ENCODE results near the gene SFT2D3.

SFT2D3 gene

GRCh38 chr2:127683056-127683455 lies 18.2 kb upstream of the SFT2D3 start:
- DNase-seq, result no peak

DNA sequence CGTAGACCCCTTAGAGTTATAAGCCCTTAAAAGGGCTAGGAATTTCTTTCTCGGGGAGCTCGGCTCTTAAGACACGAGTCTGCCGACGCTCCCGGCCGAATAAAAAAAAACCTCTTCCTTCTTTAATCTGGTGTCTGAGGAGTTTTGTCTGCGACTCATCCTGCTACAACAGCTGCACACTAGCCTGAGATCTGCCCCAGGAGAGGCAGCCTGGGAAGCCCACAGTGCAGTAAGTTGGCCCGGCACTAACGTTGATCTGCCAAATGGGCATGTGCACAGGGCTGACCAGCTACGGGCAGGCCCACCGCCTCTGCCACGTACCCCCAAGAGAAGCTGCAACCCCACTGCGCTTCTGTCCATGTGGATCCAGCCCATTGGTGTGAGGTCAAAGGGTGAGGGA lies 17.5 kb upstream of the SFT2D3 start:
- no peak for DNase-seq

- DNase-seq, result no peak
Measured at GRCh38 chr2:127685410-127686080, 15.8 kb upstream of the SFT2D3 start.

- DNase-seq, result no peak
Measured at GRCh38 chr2:127688405-127688804, 12.9 kb upstream of the SFT2D3 start.

DNA sequence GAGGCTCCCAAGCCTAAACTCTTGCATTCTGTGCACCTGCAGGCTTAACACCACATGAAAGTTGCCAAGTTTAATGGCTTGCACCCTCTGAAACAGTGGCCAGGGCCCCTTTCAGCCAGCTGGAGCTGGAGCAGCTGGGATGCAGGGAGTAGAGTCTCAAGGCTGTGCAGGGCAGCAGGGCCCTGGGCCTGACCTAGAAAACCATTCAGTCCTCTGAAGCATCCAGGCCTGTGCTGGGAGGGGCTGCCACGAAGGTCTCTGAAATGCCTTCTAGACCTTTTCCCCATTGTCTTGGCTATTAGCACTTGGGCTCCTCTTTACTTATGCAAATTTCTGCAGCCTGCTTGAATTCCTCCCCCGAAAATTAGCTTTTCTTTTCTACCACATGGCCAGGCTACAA lies 10.6 kb upstream of the SFT2D3 start:
- no peak for DNase-seq

DNA sequence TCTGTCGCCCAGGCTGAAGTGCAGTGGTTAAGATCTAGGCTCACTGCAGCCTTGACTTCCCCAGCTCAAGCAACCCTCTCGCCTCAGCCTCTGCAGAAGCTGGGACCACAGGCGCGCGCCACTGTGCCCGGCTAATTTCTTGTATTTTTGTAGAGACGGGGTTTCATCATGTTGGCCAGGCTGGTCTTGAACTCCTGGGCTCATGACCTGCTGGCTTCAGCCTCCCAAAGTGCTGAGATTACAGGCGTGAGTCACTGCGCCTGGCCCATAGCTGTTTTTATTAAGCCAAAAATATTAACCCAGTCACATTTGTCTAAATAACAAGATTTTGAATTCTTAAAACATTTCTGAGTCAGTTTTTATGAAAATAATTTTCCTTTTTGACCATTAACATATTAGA lies 6.3 kb upstream of the SFT2D3 start:
- no peak for DNase-seq

GRCh38 chr2:127695491-127696472 lies 5.5 kb upstream of the SFT2D3 start:
- peak; percentile 74 for DNase-seq

DNA sequence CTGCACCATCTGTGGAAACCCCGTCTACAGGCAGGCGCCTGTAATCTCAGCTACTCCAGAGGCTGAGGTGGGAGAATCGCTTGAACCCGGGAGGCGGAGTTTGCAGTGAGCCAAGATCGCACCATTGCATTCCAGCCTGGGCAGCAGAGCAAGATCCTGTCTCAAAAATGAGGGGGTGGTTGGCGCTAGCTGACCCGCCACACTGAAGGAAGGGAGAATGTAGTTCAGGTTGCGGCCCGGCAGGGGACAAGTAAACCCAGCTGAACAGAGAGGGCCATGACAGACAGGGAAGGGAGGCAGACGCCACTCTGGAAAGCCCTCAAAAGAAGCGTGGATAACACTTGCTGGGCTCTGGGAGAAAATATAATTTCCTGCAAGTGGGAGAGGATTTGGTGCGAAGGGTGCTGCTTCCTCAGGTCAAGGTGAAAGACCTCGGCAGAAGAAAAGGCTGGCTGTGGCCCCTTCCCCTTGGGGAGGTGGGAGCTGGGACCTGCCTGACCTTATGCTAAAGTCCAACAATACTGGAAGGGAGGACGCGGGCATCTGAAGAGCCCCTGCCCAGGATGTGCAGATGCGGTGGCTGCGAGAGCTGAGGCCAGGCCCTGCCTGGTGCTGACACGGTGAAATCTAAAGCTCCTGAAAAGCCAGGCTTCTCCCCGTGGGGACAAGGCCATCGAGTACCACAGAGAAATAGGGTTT lies 3.7 kb upstream of the SFT2D3 start:
- no peak for DNase-seq

DNA sequence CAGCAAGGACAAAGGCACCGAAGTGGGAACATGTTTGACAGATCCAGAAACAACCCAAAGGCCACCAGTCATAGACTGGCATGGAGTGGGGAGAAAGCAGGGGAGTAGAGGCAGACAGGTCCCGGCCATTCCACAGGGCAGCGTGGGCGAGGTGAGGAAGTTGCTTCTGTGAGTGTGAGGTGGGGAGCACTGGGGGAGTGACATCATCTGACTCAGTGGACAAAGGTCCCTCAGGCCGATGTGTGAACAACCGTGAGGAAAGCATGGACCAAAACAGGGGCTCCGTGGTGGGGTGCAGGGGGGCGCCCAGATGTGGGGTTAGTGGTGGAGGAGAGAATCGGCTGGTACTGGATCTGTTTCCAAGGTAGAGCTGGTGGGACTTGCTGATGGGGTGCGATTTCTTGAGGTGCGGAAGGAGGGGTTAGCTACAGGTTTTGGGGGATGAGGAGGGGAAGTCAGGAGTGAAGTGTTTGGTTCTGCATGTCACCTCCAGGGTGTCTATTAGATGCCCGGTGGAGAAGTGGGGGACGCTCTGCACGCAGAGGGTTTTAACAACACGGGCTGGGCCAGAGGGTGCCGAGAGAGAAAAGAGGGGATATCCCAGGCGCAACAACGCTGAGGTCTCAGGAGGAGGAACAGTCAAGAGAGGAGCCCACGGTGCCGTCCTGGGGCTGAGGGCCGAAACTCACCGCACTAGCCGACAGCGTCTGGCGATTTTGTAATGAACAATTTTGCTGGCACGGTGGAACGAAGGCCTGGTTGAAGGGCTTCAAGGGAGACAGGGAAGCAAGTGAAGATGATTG lies 2.5 kb upstream of the SFT2D3 start:
- DNase-seq, result no peak

DNA sequence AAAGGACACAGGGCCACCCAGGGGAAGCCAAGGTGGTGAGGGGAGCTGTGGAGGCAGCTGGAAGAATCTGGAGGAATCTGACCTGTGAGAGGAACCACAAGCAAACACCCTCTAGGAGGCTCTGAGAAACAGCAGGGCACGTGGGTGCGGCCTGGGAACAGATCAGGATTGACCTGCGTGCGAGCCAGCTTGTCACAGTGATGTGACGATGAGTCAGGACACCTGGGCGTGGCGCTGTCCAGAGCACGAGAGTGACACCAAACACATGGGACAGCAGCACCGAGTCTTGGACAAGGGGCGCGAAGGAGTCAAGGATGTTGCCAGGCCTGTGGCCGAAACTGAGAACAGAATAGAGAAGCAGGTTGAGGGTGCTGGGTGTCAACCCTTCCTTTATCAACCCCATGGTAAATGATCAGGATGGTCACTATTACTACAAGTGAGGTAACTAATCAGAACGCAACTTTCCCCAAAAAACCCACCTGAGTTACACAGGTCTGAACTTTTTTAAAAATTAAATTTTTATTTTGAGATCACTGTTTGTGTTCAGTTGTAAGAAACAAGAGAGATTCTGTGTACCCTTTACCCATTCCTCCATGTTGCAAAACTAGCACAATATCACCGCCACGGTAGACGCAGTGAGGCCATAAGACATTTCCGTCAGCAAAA lies 637 bp upstream of the SFT2D3 start:
- peak; percentile 28 for DNase-seq

DNA sequence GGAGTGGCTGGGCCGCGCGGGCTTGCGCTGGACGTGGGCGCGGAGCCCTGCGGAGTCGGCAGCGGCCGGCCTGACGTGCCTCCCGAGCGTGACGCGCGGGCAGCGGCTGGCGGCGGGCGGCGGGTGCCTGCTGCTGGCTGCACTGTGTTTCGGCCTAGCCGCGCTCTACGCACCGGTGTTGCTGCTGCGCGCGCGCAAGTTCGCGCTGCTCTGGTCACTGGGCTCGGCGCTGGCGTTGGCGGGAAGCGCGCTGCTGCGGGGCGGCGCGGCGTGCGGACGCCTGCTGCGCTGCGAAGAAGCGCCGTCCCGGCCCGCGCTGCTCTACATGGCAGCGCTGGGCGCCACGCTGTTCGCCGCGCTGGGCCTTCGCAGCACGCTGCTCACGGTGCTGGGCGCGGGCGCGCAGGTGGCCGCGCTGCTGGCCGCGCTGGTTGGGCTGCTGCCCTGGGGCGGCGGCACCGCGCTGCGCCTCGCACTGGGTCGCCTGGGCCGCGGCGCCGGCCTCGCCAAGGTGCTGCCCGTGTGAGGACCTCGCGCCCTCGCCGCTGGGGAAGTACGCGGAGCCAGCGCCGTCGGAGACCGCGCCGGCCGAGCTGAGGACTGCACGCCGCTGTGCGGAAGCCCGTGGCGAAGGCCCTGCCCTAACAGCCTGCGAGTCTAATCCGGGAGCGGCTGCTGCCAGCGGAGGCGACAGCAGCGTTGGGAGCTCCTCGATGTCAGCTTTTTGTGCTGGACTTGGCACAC lies 526 bp downstream of the SFT2D3 start:
- DNase-seq, result peak; percentile 83

GRCh38 chr2:127702395-127703009 lies 1.2 kb downstream of the SFT2D3 start:
- no peak for DNase-seq

DNA sequence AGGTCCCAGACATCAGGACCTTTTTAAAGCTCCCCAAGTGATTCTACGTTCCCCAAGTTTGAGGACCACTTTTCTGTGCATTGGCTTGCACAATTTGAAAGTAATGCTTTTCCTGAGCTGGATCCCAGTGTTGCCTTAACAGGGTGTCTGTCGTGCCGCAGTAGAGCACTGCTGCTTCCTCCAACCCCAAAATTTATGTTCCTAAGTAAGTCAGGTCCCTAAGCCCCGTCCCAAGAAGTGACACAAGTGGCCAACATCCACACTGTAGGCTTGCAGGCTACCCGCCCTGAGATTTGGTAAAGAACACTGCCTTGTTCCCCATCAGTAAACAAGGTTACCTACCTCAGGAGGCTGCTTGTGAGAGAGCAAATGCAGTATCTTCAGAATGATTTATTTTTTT lies 2.0 kb downstream of the SFT2D3 start:
- no peak for DNase-seq

DNA sequence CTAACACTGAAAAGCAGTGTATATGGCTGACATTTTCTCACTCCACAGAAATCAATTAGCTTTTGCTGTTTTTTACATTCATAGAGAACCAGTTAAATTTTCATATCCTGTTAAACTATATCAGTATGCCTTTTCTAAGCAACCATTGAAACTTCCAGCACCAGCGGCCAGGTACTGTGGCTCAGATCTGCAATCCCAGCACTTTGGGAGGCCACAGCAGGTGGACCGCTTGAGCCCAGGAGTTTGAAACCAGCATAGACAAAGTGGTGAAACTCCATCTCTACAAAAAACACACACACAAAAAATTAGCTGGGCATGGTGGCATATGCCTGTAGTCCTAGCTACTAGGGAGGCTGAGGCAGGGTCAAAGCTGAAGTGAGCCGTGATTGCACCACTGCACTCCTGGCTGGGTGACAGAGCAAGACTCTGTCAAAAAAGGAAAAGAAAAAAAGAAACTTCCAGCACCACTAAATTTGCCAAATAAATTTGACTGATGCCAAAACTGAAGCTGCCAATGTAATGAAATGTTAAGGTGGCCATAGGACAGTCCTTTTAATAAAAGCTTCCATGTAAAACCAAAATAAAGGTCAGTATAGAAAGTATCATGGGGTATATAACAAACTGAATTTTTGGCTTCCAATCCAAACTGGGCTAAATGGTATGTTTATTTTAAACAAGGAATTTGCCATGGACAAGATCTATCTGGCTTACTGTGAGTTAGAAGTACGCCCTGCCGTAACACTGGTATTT lies 3.5 kb downstream of the SFT2D3 start:
- DNase-seq, result no peak

DNA sequence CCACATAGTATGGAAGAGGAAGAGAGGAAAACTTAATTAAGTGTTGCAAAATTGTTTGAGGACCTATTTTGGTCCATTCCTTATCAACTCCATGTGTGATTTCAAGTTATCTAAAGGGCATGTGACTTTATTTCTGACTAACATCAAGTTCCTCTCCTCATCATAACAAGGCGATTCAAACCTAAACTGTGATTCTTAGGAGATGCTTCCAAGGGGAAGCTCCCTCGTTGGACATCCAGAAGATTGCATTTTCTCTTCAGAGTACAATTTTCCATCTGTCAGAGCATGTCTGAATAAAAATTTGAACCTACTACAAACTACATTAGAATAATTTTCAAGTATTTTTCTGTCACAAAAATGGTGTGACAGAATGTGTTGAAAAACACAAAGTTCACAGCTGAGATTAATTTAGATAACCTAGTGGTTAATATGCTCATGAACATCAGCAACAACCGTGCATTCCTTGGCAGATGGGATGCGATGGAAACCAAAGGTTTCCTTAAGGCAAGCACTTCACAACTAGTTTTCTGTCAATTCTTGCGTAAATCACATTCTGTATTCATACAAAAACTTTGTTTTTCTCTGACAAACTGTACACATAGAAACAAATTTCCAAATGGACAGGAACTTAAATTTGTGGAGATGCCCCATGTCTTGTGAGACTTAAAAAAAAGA lies 4.2 kb downstream of the SFT2D3 start:
- DNase-seq, result no peak

DNA sequence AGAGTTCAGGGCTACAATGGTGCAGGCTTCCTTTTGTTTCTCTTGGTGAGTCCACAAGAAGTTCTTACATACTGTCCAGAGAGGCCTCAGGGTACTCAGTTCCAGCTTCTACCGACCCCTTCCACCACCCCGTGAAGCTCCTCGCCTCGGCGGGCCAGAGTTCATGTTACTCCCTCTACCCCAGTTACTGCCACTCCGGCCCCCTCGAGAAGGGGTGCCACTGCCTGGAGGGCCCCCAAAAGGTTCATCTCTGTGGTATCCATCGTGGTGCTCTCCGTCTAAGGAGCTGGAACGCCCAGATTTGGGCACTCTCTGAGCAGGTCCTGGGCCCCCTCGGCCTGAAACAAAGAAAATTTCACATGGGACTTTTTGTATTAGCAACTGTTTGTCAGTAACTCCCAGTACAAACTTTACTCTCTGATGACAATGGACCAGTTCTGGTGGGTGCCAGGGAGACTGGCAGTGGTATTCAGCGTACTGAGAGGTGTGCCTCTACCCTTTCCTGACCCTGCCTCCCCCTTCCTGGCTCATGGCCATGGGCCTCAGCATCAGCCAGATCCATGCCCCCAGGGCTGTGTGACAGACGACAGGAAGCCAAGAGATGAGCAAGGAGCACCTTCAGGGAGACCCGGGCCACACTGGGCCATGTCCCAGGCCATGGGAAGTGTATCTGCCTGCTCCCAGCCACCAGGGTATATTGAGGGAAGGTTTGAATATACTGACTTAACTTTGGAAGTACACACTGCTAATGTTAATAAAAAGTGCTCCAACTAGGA lies 5.1 kb downstream of the SFT2D3 start:
- no peak for DNase-seq

DNA sequence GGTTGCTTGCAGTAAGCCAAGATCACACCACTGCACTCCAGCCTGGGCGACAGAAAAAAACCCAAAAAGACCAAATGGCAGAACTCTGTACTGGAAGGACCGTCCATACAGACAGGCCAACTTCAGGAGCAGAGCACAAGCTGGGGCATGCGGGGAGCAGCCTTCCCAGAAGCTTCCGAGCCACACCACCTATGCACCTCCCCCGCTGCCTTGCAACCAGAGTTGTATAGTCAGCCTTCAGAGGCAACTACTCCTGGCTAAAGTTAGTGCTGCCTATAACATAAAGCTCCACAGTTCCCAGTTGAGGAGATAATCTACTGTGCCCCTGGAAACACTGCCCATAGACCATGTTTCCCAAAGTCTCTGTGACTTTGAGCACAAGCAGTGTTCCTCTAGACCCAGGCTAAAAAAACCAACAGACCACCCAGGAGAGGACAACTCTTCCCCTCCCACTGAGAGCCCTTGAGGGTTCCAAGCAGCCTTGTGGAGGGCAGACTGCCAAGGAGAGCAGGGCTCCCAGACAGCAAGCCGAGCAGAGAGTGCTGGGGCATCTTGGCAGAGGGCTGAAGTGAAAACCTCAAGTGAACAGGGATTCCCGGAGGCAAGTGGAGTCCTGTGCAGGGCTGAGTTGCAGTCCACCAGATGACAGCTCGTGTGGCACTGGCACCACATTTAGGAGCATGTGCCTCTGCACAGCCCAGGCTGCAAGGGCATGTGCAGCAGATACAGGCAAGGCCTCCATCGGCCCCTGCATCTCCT lies 6.8 kb downstream of the SFT2D3 start:
- DNase-seq, result no peak

GRCh38 chr2:127709336-127709735 lies 8.0 kb downstream of the SFT2D3 start:
- no peak for DNase-seq
